ENCODE measurements around the gene DTHD1.

Gene DTHD1

GRCh38 chr4:36388710-36389109 lies 107.3 kb downstream of the DTHD1 start:
- no peak for TF ChIP-seq CTCF (IDR thresholded peaks at IDR 0.05; ENCODE audit: low read depth, low read length, missing control alignments)
- H3K4me3 ChIP-seq (ENCODE audit: low read depth, low read length), result no peak overlapping the region
- no peak for DNase-seq (ENCODE audit: low read depth)

GRCh38 chr4:36391411-36391810 lies 110.0 kb downstream of the DTHD1 start:
- no peak overlapping the region for H3K4me3 ChIP-seq (ENCODE audit: low read depth, low read length)
- no peak for DNase-seq (ENCODE audit: low read depth)
- no peak for TF ChIP-seq CTCF (IDR thresholded peaks at IDR 0.05; ENCODE audit: low read depth, low read length, missing control alignments)

- TF ChIP-seq CTCF (IDR thresholded peaks at IDR 0.05; ENCODE audit: low read depth, low read length, missing control alignments), result no peak
- no peak for DNase-seq (ENCODE audit: low read depth)
- H3K4me3 ChIP-seq (ENCODE audit: low read depth, low read length), result no peak overlapping the region
These were observed 110.6 kb downstream of the DTHD1 start for GRCh38 chr4:36392024-36392423.

GRCh38 chr4:36392916-36393315 lies 111.5 kb downstream of the DTHD1 start:
- H3K4me3 ChIP-seq (ENCODE audit: low read depth, low read length), result no peak overlapping the region
- TF ChIP-seq CTCF (IDR thresholded peaks at IDR 0.05; ENCODE audit: low read depth, low read length, missing control alignments), result no peak
- no peak for DNase-seq (ENCODE audit: low read depth)

Data from GM12864 (cell line).